NCI-H82 (cell line): Measurements from ENCODE around the gene KRTAP10-12.
"Not testable (repeated sequence)": the region's sequence is repeated elsewhere in the genome, so short reads cannot be mapped to it uniquely, and the experiment has no call there.

ENCODE experiments used
- DNase-seq: peaks from one replicate; lab custom pipeline; 2025; lab: John Stamatoyannopoulos, UW

The KRTAP10-12 gene

DNA sequence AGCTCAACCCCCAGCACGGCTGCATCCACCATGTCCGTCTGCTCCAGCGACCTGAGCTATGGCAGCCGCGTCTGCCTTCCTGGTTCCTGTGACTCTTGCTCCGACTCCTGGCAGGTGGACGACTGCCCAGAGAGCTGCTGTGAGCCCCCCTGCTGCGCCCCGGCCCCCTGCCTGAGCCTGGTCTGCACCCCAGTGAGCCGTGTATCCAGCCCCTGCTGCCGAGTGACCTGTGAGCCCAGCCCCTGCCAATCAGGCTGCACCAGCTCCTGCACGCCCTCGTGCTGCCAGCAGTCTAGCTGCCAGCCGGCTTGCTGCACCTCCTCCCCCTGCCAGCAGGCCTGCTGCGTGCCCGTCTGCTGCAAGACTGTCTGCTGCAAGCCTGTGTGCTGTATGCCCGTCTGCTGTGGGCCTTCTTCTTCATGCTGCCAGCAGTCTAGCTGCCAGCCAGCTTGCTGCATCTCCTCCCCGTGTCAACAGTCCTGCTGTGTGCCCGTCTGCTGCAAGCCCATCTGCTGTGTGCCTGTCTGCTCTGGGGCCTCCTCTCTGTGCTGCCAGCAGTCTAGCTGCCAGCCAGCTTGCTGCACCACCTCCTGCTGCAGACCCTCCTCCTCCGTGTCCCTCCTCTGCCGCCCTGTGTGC, at the start of gene KRTAP10-12:
KRTAP10-12 (plus strand) TSS at position 1 of the 639 bp plus-strand sequence; CDS start at position 31, 30 bp downstream.
- DNase-seq: not testable (repeated sequence)

GRCh38 chr21:44647222-44647552, 49.8 kb upstream of the KRTAP10-12 start:
- no peak for DNase-seq

GRCh38 chr21:44648557-44649311, 48.2 kb upstream of the KRTAP10-12 start:
- DNase-seq: no peak

DNA sequence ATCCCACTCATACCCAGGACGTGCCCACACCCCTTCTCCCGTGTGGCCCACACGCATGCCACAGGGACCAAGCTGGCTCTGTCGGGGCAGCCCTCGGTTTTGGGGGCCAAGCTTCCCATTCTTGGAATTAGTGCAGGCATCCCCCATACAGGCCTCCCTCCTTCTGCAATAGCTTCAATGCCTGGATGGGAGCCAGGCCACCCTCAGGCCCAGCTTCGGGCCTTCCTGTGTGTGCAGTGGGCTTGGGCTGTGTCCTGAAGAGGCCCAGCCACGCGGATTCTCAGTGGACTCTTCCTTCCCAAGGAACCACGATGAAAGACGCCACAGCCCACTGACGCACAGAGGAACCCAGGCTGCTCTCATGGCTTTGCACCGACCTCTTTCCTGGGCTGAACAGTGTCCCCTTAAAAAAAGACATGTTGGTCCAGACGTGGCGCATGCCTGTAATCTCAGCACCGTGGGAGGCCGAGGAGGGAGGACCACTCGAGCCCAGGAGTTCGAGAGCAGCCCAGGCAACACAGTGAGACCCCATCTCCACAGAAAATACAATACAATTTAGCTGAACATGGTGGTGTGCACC, 47.4 kb upstream of the KRTAP10-12 start:
- DNase-seq: no peak

DNA sequence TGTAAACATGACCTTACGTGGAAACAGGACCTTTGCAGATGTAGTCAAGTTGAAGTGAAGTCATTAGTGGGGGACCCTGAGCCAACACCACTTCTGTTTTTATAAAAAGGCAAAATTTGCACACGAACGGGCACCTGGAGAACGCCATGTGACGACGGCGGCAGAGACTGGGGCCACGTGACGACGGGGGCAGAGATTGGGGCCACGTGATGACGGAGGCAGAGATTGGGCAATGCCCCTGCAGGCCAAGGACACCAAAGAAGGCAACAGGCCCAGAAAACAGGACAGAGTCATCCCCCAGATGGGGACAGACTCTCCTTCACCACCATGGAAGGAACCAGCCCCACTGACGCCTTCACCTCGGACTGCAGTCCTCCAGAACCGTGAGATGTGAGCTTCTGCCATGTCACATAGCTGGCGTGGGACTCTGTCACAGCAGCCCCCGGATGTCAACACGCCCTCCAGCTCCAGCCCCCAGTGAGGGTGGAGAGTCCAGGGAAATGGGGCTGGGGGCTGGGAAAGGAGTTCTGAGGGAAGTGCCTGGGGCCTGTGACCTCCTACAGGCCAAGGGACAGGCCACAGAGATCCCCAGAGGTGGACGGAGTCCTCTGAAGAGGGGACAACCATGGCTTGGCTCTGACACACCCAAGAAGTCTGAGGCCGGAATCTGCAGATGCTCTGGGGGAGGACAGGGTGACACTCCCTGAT, 46.6 kb upstream of the KRTAP10-12 start:
- DNase-seq: no peak

DNA sequence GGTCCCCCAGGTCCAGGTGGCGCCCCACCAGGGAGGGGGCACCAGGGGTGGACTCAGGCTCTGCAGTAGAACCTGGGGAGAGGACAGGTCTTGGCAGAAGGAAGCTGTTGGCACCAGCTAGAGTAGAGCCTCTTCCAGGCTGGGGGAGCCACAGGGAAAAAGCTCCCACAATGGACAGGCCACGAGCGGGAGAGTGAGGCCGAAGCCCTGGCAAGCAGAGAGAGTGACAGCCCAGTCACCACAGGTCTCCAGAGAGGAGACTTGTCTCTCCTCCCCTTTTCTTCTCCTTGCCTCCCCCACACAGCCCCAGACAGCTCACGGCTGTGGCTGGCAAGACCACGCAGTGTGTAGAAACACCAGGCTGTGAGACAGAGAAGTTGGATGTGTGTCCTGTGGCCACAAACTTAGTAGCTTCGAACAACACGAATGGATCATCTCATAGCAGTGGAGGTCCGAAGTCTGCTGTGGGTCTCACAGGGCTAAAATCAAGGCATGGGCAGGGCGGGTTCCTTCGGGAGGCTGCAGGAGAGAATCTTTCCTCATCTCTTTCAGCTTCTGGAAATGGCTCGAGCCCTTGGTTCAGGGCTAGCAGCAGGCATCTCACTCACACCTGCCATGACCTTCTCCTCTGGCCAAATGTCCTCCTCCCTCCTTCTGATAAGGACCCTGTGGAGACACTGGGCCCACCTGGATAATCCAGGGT, 45.8 kb upstream of the KRTAP10-12 start:
- DNase-seq: no peak

DNA sequence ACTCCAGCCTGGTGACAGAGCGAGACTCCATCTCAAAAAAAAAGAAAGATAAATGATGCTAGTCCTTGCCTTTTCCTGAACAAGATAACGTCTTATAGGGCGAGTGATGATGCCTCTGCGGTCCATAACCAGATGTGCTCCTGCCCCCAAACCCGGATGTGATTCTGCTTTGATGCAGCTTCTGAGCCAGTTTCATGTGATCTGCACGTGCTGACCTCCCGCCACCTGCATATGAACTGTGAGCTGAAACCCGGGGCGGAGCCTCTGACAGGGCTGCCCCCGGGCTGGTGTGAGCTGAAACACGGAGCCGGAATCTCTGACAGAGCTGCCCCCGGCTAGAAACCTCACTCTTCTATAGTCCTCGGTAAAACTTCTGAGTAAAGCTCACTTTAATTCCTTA, 43.8 kb upstream of the KRTAP10-12 start:
- no peak for DNase-seq

GRCh38 chr21:44653656-44654575, 43.1 kb upstream of the KRTAP10-12 start:
- no peak for DNase-seq

DNA sequence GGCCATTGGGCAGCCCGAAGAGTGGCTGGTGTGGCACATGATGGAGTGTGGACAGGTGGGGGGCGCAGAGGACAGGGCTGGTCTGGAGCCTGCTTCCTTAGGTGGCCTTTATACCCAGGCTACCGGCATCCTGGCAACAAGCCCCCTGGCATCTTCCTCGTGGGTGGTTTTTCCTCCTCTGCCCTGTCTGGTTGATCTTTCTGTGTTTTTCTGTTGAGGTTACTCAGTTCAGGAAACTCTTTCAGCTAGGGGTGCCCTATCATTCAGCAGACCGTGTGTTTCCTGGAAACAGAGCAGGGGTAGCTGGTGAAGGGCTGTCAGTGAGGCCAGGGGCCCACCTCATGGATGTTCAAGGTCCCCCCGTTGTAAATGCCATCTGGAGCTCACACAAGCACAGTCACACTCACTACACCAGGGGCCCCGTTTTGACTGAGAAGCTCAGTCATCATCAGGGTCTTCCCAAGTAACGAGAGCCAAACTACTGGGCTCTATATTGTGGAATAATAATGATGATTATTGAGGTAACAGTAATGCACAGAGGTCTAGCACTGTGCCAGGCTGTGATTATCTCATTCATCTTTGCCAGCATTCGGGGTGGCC, 42.3 kb upstream of the KRTAP10-12 start, which contains the start of gene KRTAP12-4:
KRTAP12-4 (minus strand) TSS at position 84 of the 600 bp plus-strand sequence; CDS start at position 39, 45 bp downstream.
- no peak for DNase-seq

GRCh38 chr21:44656868-44657267, 40.1 kb upstream of the KRTAP10-12 start:
- DNase-seq: no peak

GRCh38 chr21:44657635-44658540, 39.1 kb upstream of the KRTAP10-12 start, which contains the start of gene KRTAP12-3:
Gene KRTAP12-3 (plus strand): TSS chr21:44657932. CDS start chr21:44657980, 48 bp downstream.
- DNase-seq: no peak

- DNase-seq: no peak
Observed at GRCh38 chr21:44658541-44658910, 38.4 kb upstream of the KRTAP10-12 start.

DNA sequence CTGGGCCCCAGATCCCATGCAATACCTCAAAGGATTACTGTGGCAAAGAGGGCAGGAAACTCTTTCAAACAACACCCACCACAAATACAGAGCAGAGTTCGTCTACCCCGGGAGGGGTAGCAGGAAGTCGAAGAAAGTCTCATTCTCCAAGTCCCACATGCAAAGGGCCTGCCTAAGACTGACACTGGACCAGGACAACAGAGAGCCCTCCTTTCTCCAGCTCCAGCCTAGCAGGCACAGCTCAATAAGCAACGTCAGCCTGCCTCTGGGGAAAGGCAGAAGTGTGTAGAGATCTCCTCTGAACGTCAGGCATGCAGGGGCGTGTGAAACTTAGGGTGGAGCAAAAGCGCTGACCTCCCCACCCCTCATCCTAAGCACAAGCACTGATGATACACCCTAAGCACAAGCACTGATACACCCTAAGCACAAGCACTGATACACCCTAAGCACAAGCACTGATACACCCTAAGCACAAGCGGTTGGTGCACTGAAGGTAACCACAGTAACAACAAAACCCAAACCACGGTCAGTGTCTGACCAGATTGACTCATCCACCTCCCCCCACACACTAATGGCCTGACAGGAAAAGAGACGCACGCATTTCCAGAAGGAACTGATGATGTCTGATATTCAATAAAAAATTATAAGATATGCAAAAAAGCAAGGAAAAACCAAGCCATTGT, 37.9 kb upstream of the KRTAP10-12 start:
- DNase-seq: no peak

GRCh38 chr21:44661567-44661966, 35.4 kb upstream of the KRTAP10-12 start:
- not testable (repeated sequence) for DNase-seq

DNA sequence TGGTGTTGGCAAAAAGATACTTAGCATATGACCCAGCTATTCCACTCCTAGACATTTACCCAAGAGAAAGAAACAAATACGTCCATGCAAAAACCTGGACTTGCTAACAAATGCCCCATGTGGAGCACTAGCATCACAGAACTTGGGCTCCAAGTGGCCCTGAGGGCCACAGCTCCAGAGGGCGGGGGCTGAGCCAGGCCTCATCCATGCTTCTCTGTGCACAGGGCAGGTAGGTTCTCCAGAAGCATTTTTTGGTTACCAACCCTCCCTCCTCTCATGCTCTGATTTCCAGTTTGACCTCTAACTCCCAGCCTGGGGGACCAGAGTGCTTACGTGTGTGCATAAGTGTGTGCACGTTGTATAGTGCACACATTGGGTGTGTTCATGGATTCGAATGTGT, 32.3 kb upstream of the KRTAP10-12 start:
- DNase-seq: no peak

DNA sequence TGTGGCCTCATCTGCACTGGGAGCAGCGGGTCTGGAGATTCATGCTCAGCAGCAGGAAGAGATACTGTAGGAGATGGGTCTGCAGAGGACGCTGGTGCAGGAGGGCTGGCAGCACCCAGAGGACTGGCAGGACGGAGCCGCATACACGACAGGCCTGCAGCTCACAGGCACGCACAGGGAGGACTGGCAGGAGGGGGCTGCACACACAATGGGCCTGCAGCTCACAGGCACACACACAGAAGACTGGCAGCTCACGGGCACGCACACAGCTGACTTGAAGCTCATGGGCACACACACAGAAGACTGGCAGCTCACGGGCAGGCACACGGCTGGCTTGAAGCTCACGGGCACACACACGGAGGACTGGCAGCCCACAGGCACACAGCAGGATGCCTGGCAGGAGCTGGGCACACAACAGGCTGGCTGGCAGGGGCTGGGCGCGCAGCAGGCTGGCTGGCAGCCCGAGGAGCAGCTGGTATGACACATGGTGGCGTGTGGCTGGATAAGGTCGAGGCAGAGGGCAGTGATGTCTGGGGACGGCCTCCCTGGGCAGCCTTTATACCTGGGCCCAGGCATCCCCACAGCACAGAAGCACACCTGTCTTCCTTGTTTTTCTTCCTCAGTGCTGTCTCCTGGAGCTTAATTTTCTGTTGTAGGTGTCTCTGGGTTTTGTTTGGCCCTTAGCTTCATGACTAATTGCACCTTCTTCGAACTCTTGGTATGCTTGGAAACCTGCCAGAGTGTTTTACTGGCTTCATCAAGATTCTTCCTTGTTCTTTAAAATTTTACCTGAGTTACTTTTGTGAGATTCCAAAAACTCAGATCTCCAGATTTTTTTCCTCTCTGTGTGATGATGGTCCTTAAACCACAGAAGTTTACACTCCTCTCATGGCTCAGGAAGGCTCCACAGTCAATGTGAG, 30.3 kb upstream of the KRTAP10-12 start, which contains the start of gene KRTAP12-2:
KRTAP12-2 (minus strand) TSS at position 527 of the 920 bp plus-strand sequence; CDS start at position 486, 41 bp downstream.
- no peak for DNase-seq

DNA sequence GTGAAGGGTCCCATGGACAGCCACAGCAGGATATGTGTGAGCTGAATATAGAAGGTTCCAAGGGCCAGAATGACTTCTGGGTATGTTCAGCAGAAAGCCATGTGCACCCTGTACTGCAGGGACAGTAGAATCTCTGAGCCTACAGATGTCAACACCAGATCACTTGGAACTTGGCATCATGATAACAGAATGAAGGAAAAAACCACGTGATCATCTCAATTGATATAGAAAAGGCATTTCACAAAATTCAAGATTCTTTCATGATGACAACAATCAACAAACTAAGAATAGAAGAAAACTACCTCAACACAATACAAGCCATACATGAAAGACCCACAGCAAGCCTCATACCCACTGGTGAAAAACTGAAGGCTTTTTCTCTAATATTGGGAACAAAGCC, 29.4 kb upstream of the KRTAP10-12 start:
- DNase-seq: no peak
